ENCODE results near the gene NRM. TPM values are rescaled to one million over a fixed set of nuclear protein-coding genes. Genes with fewer than 3 reads are reported as not detected.
A peak's percentile ranks its signal among the peaks of the same experiment; 100 is the strongest.

The NRM gene
- total and polyA plus RNA-seq, 2 of the 13 experiments (the other 11 are each of a cell fraction or from before 2014, with no cell fraction given) = 12.5 to 16.0 TPM

DNA sequence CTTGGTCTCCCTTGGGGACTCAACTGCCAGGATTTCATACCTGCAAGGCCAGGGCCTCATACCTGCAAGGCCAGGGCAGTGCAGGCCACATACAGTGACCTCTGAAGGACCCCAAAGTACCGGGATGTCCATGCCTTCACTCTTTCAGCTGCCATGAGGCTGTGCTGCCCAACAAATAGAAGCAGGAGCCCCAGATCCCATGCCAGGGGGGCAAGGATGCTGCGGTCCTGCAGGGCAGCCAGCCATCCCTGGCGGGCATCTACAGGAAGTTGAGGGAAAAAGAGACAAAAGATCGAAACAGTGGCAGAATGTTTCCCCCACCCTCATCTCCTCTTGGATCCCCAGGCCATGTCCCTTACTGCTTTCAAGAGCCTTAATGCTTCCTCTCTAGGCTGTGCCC lies 799 bp downstream of the NRM start:
- peak overlapping the region; percentile 54 for H3K9ac ChIP-seq (ENCODE audit: insufficient read depth, low read depth, low read length)
- no peaks in the 10 kb centered on the region for H4K20me1 ChIP-seq (ENCODE audit: insufficient read depth, low read length)
- 0 out of 2 replicates have a peak, but pooled peaks have one; percentile 2 for TF ChIP-seq KDM5B (CRISPR knock-in tag; IDR thresholded peaks at IDR 0.05; ENCODE audit: borderline replicate concordance)
- no peak for TF ChIP-seq GTF2F1 (IDR thresholded peaks at IDR 0.05; ENCODE audit: low read length)
- 0 out of 2 replicates have a peak, but pooled peaks have one; percentile 37 for TF ChIP-seq ZNF567 (CRISPR knock-in tag; IDR thresholded peaks at IDR 0.05; ENCODE audit: borderline replicate concordance)
- TF ChIP-seq, protein P1, sequence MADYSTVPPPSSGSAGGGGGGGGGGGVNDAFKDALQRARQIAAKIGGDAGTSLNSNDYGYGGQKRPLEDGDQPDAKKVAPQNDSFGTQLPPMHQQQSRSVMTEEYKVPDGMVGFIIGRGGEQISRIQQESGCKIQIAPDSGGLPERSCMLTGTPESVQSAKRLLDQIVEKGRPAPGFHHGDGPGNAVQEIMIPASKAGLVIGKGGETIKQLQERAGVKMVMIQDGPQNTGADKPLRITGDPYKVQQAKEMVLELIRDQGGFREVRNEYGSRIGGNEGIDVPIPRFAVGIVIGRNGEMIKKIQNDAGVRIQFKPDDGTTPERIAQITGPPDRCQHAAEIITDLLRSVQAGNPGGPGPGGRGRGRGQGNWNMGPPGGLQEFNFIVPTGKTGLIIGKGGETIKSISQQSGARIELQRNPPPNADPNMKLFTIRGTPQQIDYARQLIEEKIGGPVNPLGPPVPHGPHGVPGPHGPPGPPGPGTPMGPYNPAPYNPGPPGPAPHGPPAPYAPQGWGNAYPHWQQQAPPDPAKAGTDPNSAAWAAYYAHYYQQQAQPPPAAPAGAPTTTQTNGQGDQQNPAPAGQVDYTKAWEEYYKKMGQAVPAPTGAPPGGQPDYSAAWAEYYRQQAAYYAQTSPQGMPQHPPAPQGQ (CRISPR knock-in tag; IDR thresholded peaks at IDR 0.05; ENCODE audit: borderline replicate concordance) = 0 out of 2 replicates have a peak, but pooled peaks have one; percentile 55
- TF ChIP-seq ZBTB42 (CRISPR knock-in tag; IDR thresholded peaks at IDR 0.05) = 0 out of 2 replicates have a peak, but pooled peaks have one; percentile 14
- no peaks in the 10 kb centered on the region for H3K27me3 ChIP-seq (ENCODE audit: control insufficient read depth in 1 of 2, insufficient read depth in 2 of 2, low read length in 2 of 2)
- ChIA-PET POLR2A (interaction anchor here (1.4 to 3.4 kb wide), 12 partner anchors 11 to 194 kb away, joined by 4 to 50 read pairs (median 9); partner anchors contain the start of genes DDR1, DHX16, IER3 and MDC1), CTCF (ENCODE audit: low intra/inter-chr PET ratio, low total read pairs) (no interaction called here)
- FAIRE-seq = no peak
- H3K79me2 ChIP-seq (ENCODE audit: insufficient read depth, low read length) = no peaks in the 10 kb centered on the region
- H3K4me3 ChIP-seq (replicated peaks in 1 of 3; ENCODE audit: insufficient read depth in 1 of 3, low read depth in 2 of 3, low read length in 3 of 3) = peak overlapping the region; percentile 84 to 89 (median 87); a peak in 5 of 6 replicates
- ATAC-seq = no peak
- BruUV-seq (replicated peaks) = no TSS peak
- peaks cover 57% of the 10 kb centered on the region for H3K4me1 ChIP-seq (ENCODE audit: insufficient read depth, low read length)
- H3K36me3 ChIP-seq (replicated peaks in 1 of 2; ENCODE audit: control insufficient read depth in 1 of 2, insufficient read depth in 2 of 2, low read length in 2 of 2) = no peaks in the 10 kb centered on the region
- H2AFZ ChIP-seq (ENCODE audit: low read length) = no peak overlapping the region
- in situ Hi-C loops (cut with HindIII; ENCODE audit: extremely low pct_ligation_motif_present, low pct_unique_long_range_greater_than_20kb) (loop anchor here (25.0 kb wide), 1 partner anchor 397 kb away; no protein-coding TSS in a partner anchor), intact Hi-C loops (cut with micrococcal nuclease; ENCODE audit: unreplicated experiment) (no loop called here)
- H3K9me3 ChIP-seq (ENCODE audit: low read length) = no peaks in the 10 kb centered on the region
- WGBS (ENCODE audit: low lambda C conversion rate) = 63% methylated on average over 4 of the region's 4 CpGs
- H3K4me2 ChIP-seq (ENCODE audit: low read depth, low read length) = peak overlapping the region; percentile 83
- no peak for DNase-seq (ENCODE audit: low spot score)
- H3K27ac ChIP-seq (ENCODE audit: extremely low read length, insufficient read depth, low read length) = peak overlapping the region; percentile 44

Measured in HepG2 (cell line).